Measurements from ENCODE around the gene SCARB1. TPM values are rescaled to one million over a fixed set of nuclear protein-coding genes. Genes with fewer than 3 reads are reported as not detected.

The SCARB1 gene
- total and polyA plus RNA-seq, 2 donors (not counting 3 experiments of a cell fraction or from before 2014, with no cell fraction given) = 125 to 141 TPM

GRCh38 chr12:124765581-124766489 is 97.8 kb downstream of the SCARB1 start:
- TF ChIP-seq GATA2 (IDR thresholded peaks at IDR 0.05; ENCODE audit: insufficient read depth, insufficient read length, low read depth, low read length) (no peak), MYC (IDR thresholded peaks at IDR 0.05; ENCODE audit: low read depth, low read length) (no peak), POLR2A (IDR thresholded peaks at IDR 0.05; ENCODE audit: low read depth, low read length) (no peak), MAX (IDR thresholded peaks at IDR 0.05; ENCODE audit: insufficient read depth, insufficient read length) (no peak), POLR2AphosphoS5 (IDR thresholded peaks at IDR 0.05; ENCODE audit: insufficient read depth, low read depth, low read length) (no peak), JUN (IDR thresholded peaks at IDR 0.05; ENCODE audit: borderline replicate concordance, insufficient read depth, insufficient read length, low read depth) (no peak), EZH2 (IDR thresholded peaks at IDR 0.05; ENCODE audit: borderline replicate concordance, low read depth, low read length, severe bottlenecking) (no peak), FOS (IDR thresholded peaks at IDR 0.05; ENCODE audit: borderline replicate concordance, insufficient read depth, low read length) (no peak), CTCF (IDR thresholded peaks at IDR 0.05; ENCODE audit: extremely low read depth in 1 of 2, insufficient read depth in 1 of 2, low read depth in 1 of 2, low read length in 2 of 2) (no peak)
- Histone ChIP-seq H3K9me3 (replicated peaks; ENCODE audit: control insufficient read depth, insufficient read depth, low read length) (peaks cover 5% of the 10 kb centered on the region), H3K9ac (replicated peaks; ENCODE audit: extremely low read depth, insufficient read depth, low read length) (no peak overlapping the region), H3K9me1 (replicated peaks; ENCODE audit: control insufficient read depth, extremely low read depth, insufficient read depth, low read length) (no peaks in the 10 kb centered on the region), H3K27ac (ENCODE audit: insufficient read depth, low read depth, low read length) (no peak overlapping the region), H3K4me2 (ENCODE audit: insufficient read depth, low read length) (no peak overlapping the region), H4K20me1 (replicated peaks; ENCODE audit: control insufficient read depth, extremely low read depth, insufficient read depth, low read length) (no peaks in the 10 kb centered on the region), H3K4me3 (replicated peaks in 1 of 3; ENCODE audit: insufficient read depth in 1 of 3, low read depth in 1 of 3, low read length in 3 of 3) (no peak overlapping the region), H3K27me3 (ENCODE audit: control insufficient read depth in 2 of 2, insufficient read depth in 2 of 2, low read length in 2 of 2) (no peaks in the 10 kb centered on the region), H3K36me3 (ENCODE audit: control insufficient read depth in 2 of 2, extremely low read depth in 1 of 2, insufficient read depth in 2 of 2, low read length in 2 of 2) (no peaks in the 10 kb centered on the region), H3K79me2 (ENCODE audit: control insufficient read depth, insufficient read depth, low read length) (no peaks in the 10 kb centered on the region), H2AFZ (ENCODE audit: low read depth, low read length) (no peak overlapping the region), H3K4me1 (ENCODE audit: control insufficient read depth, extremely low read depth, insufficient read depth, low read length) (no peaks in the 10 kb centered on the region)
- intact Hi-C loops (cut with micrococcal nuclease) (loop anchor here (2.0 to 5.0 kb wide), 5 partner anchors 139 to 417 kb away; no protein-coding TSS in a partner anchor), dilution Hi-C loops (cut with MboI; ENCODE audit: extremely low pct_ligation_motif_present, low sequenced_read_pairs) (no loop called here)
- CTCF ChIA-PET = interaction anchor here (0.7 to 3.9 kb wide), 24 partner anchors 9 to 733 kb away, joined by 3 to 17 read pairs (median 6); no protein-coding TSS in a partner anchor
- DNase-seq (ENCODE audit: low read depth, low spot score) (no peak), FAIRE-seq (no peak)
- POLR2A ChIA-PET = no interaction called here
- BruUV-seq (replicated peaks) = no TSS peak
